HepG2 (cell line): ENCODE measurements around the gene NBEA. TPM values are rescaled to one million over a fixed set of nuclear protein-coding genes. Genes with fewer than 3 reads are reported as not detected.

Source experiments
- ATM ChIP-seq: fragments of 450-650 bp; IDR thresholded peaks from 2 replicates; pipeline ENCODE4 v1.7.1; 2017; ENCODE audit warnings: mild to moderate bottlenecking, borderline replicate concordance
- FOXP1 ChIP-seq, 2 experiments: fragments of 450-650 bp in 1 of 2; IDR thresholded peaks; 2 replicates each; pipeline ENCODE4 v1.6.1; 2017 to 2018; ENCODE audit warnings: antibody characterized with exemption in 1 of 2
- GRHL1 ChIP-seq: sonication (generic); formaldehyde crosslinking; conservative IDR thresholded peaks from 2 replicates; pipeline ENCODE4 v1.8.0; 2022; ENCODE audit warnings: missing genetic modification reagents
- HMGXB4 ChIP-seq, 2 experiments: sonication (generic) in 1 of 2; formaldehyde crosslinking in 1 of 2; IDR thresholded peaks; 2 replicates each; pipeline versions ENCODE4 v1.4.0 to v1.6.1; 2018 to 2020; ENCODE audit warnings: missing genetic modification reagents in 2 of 2, borderline replicate concordance in 1 of 2, low read depth in 1 of 2, mild to moderate bottlenecking in 1 of 2, missing biosample characterization in 1 of 2
- KLF15 ChIP-seq: sonication (generic); formaldehyde crosslinking; IDR thresholded peaks from 2 replicates; pipeline ENCODE4 v1.8.1; 2023; ENCODE audit warnings: borderline replicate concordance, mild to moderate bottlenecking, inconsistent platforms, missing genetic modification reagents, mixed read lengths
- MBNL3 ChIP-seq: fragments of 250-450 bp; sonication (Bioruptor Pico); conservative IDR thresholded peaks from 2 replicates; pipeline ENCODE4 v1.8.0; 2022; ENCODE audit warnings: mild to moderate bottlenecking, inconsistent platforms
- PRDM15 ChIP-seq: sonication (generic); formaldehyde crosslinking; IDR thresholded peaks from 2 replicates; pipeline ENCODE4 v1.4.0; 2020; ENCODE audit warnings: missing genetic modification reagents
- RAD51 ChIP-seq: fragments of 450-650 bp; IDR thresholded peaks from 2 replicates; pipeline ENCODE4 v1.6.1; 2016; ENCODE audit warnings: borderline replicate concordance
- RORA ChIP-seq: sonication (generic); formaldehyde crosslinking; IDR thresholded peaks from 2 replicates; pipeline ENCODE4 v1.5.0; 2020; ENCODE audit warnings: mild to moderate bottlenecking, missing genetic modification reagents, moderate library complexity
- SALL1 ChIP-seq: sonication (generic); formaldehyde crosslinking; IDR thresholded peaks from 2 replicates; pipeline ENCODE4 v1.8.0; 2022; ENCODE audit warnings: mild to moderate bottlenecking, missing genetic modification reagents
- SMARCC2 ChIP-seq: fragments of 450-650 bp; IDR thresholded peaks from 2 replicates; pipeline ENCODE4 v1.6.1; 2017; ENCODE audit warnings: antibody characterized with exemption, mild to moderate bottlenecking
- ZBTB38 ChIP-seq: sonication (generic); formaldehyde crosslinking; IDR thresholded peaks from 2 replicates; pipeline ENCODE4 v1.5.1; 2020; ENCODE audit warnings: mild to moderate bottlenecking, missing genetic modification reagents
- ZFP36L2 ChIP-seq: sonication (generic); formaldehyde crosslinking; IDR thresholded peaks from 2 replicates; pipeline ENCODE4 v1.4.0; 2020; ENCODE audit warnings: missing genetic modification reagents
- ZNF432 ChIP-seq: sonication (generic); formaldehyde crosslinking; IDR thresholded peaks from 2 replicates; pipeline ENCODE4 v1.5.0; 2020; ENCODE audit warnings: missing genetic modification reagents, mild to moderate bottlenecking, borderline replicate concordance
- ZNF646 ChIP-seq: sonication (generic); formaldehyde crosslinking; IDR thresholded peaks from 2 replicates; pipeline ENCODE4 v1.9.0; 2021; ENCODE audit warnings: mild to moderate bottlenecking, missing genetic modification reagents
- ZNF746 ChIP-seq: sonication (generic); formaldehyde crosslinking; IDR thresholded peaks from 2 replicates; pipeline ENCODE4 v1.8.0; 2022; ENCODE audit warnings: mild to moderate bottlenecking, missing genetic modification reagents
- ZNF776 ChIP-seq: sonication (generic); formaldehyde crosslinking; IDR thresholded peaks from 2 replicates; pipeline ENCODE4 v1.4.0; 2020; ENCODE audit warnings: mild to moderate bottlenecking, missing genetic modification reagents
- polyA plus RNA-seq, 8 experiments: library from polyadenylated mRNA; depleted of rRNA in 3 of 8; stranded (reverse) in 7 of 8; unstranded in 1 of 8; fragments of >200 nt; fragmentation: Illumina TruSeq in 4 of 8; extraction: Trizol in 4 of 8; gene quantifications; 2 replicates each; pipeline versions ENCODE4 v1.2.1 to v1.2.3, GENCODE V29; 2011 to 2016; ENCODE audit warnings: low read depth in 4 of 8, missing spikeins in 1 of 8, mixed read lengths in 1 of 8; ENCODE audit not compliant: insufficient read depth in 1 of 8
- total RNA-seq, 5 experiments: library from RNA; depleted of rRNA; stranded (reverse); fragments of >200 nt; fragmentation: Illumina TruSeq; extraction: Trizol; gene quantifications; 2 replicates each; pipeline ENCODE4 v1.2.3, GENCODE V29; 2016; ENCODE audit warnings: low read depth in 1 of 5

Gene NBEA
- total and polyA plus RNA-seq, 2 of the 13 experiments (the other 11 are each of a cell fraction or from before 2014, with no cell fraction given): 2.7 to 2.8 TPM

- TF ChIP-seq PRDM15 (CRISPR knock-in tag) (no peak), MBNL3 (CRISPR knock-in tag) (no peak), ZFP36L2 (CRISPR knock-in tag) (no peak), SMARCC2 (peak; percentile 93), FOXP1 (IDR thresholded peaks at IDR 0.05) (peak; percentile 96), FOXP1 (CRISPR knock-in tag; IDR thresholded peaks at IDR 0.05) (peak; percentile 98), ZNF746 (CRISPR knock-in tag) (no peak), ZNF776 (CRISPR knock-in tag) (no peak), ZBTB38 (CRISPR knock-in tag) (no peak), ZNF646 (CRISPR knock-in tag) (peak; percentile 97), ZNF432 (CRISPR knock-in tag) (no peak), HMGXB4 (CRISPR knock-in tag; IDR thresholded peaks at IDR 0.05; ENCODE audit: borderline replicate concordance in 1 of 2, low read depth in 1 of 2) (no peak), RAD51 (no peak), RORA (CRISPR knock-in tag) (no peak), SALL1 (peak; percentile 95; the same call in 1 of the 2 replicates), GRHL1 (CRISPR knock-in tag) (no peak), ATM (no peak), KLF15 (no peak)
These were observed 341.8 kb downstream of the NBEA start (continued) for GRCh38 chr13:35283856-35284255.
